OCI-LY1 (cell line): ENCODE results near the gene ANK3.

ENCODE experiments used
- H2AFZ ChIP-seq: fragments of 200-600 bp; sonication (generic), shearing (Covaris generic); 2 replicates; pipeline ENCODE4 v1.6.0; 2014; ENCODE audit warnings: antibody characterized with exemption, mild to moderate bottlenecking, low read length
- H3F3A ChIP-seq: fragments of 200-600 bp; sonication (generic), shearing (Covaris generic); 2 replicates; pipeline ENCODE4 v1.6.0; 2014; ENCODE audit warnings: mild to moderate bottlenecking, antibody characterized with exemption, low read length, moderate library complexity; ENCODE audit not compliant: insufficient read depth
- H3K27ac ChIP-seq: fragments of 200-600 bp; sonication (generic); 2 replicates; pipeline ENCODE4 v1.5.1; 2014; ENCODE audit warnings: low read length, mixed run types, mild to moderate bottlenecking, low read depth; ENCODE audit not compliant: poor library complexity, severe bottlenecking
- H3K27me3 ChIP-seq: fragments of 200-600 bp; sonication (generic); 2 replicates; pipeline ENCODE4 v1.6.0; 2014; ENCODE audit warnings: antibody characterized with exemption, mild to moderate bottlenecking, low read length, moderate library complexity; ENCODE audit not compliant: insufficient read depth
- H3K36me3 ChIP-seq: fragments of 200-600 bp; sonication (generic); 2 replicates; pipeline ENCODE4 v1.6.1; 2014; ENCODE audit warnings: mild to moderate bottlenecking, antibody characterized with exemption, low read length, moderate library complexity, mixed read lengths; ENCODE audit not compliant: insufficient read depth
- H3K4me1 ChIP-seq: fragments of 200-600 bp; sonication (generic); 2 replicates; pipeline ENCODE4 v1.5.1; 2014; ENCODE audit warnings: mild to moderate bottlenecking, low read length, moderate library complexity; ENCODE audit not compliant: insufficient read depth, severe bottlenecking
- H3K4me2 ChIP-seq: fragments of 200-600 bp; sonication (generic), shearing (Covaris generic); 2 replicates; pipeline ENCODE4 v1.6.1; 2014; ENCODE audit warnings: low read length
- H3K4me3 ChIP-seq: fragments of 200-600 bp; sonication (generic); 2 replicates; pipeline ENCODE4 v1.5.1; 2014; ENCODE audit warnings: low read length, low read depth, mild to moderate bottlenecking, mixed read lengths; ENCODE audit not compliant: poor library complexity, severe bottlenecking
- H3K79me2 ChIP-seq: fragments of 200-600 bp; shearing (Covaris generic); 2 replicates; pipeline ENCODE4 v1.6.1; 2016; ENCODE audit warnings: mixed run types, low read length, mixed read lengths; ENCODE audit not compliant: insufficient read depth
- H3K9ac ChIP-seq: fragments of 200-600 bp; sonication (generic), shearing (Covaris generic); 2 replicates; pipeline ENCODE4 v1.6.1; 2014; ENCODE audit warnings: mild to moderate bottlenecking, low read length, mixed read lengths
- H3K9me2 ChIP-seq: fragments of 200-600 bp; sonication (generic), shearing (Covaris generic); 2 replicates; pipeline ENCODE4 v1.6.1; 2014; ENCODE audit warnings: low read depth, mild to moderate bottlenecking, low read length, mixed read lengths
- H3K9me3 ChIP-seq: fragments of 200-600 bp; shearing (Covaris generic); 2 replicates; pipeline ENCODE4 v1.6.1; 2014; ENCODE audit warnings: low read length, mixed read lengths
- H4K20me1 ChIP-seq: fragments of 200-600 bp; sonication (generic), shearing (Covaris generic); 2 replicates; pipeline ENCODE4 v1.6.0; 2016; ENCODE audit warnings: mild to moderate bottlenecking, low read length; ENCODE audit not compliant: insufficient read depth
- CTCF ChIP-seq: fragments of 200-600 bp; sonication (generic), shearing (Covaris generic); IDR thresholded peaks from 2 replicates; pipeline ENCODE4 v1.5.1; 2017; ENCODE audit warnings: mild to moderate bottlenecking, antibody characterized with exemption, low read length, moderate library complexity, mixed read lengths
- EZH2 ChIP-seq: fragments of 200-600 bp; sonication (generic), shearing (Covaris generic); IDR thresholded peaks from 2 replicates; pipeline ENCODE4 v1.8.0; 2017; ENCODE audit warnings: borderline replicate concordance, mixed run types, mild to moderate bottlenecking, antibody characterized with exemption, low read length, moderate library complexity, mixed read lengths

ANK3 gene

GRCh38 chr10:60422809-60423208 lies 33.1 kb upstream of the ANK3 start:
- Histone ChIP-seq H3K4me2 (no peak overlapping the region), H3K4me1 (peaks cover 29% of the 10 kb centered on the region), H3K9me3 (no peaks in the 10 kb centered on the region), H3K9ac (no peak overlapping the region), H3F3A (no peaks in the 10 kb centered on the region), H3K36me3 (no peaks in the 10 kb centered on the region), H3K4me3 (no peak overlapping the region), H3K27ac (no peak overlapping the region), H2AFZ (no peak overlapping the region), H4K20me1 (no peaks in the 10 kb centered on the region), H3K79me2 (no peaks in the 10 kb centered on the region), H3K9me2 (no peaks in the 10 kb centered on the region), H3K27me3 (no peaks in the 10 kb centered on the region)
- TF ChIP-seq EZH2 = no peak
- TF ChIP-seq CTCF = no peak

GRCh38 chr10:60420991-60421894 lies 31.6 kb upstream of the ANK3 start:
- H3K27ac ChIP-seq = no peak overlapping the region

GRCh38 chr10:60419249-60419648 lies 29.6 kb upstream of the ANK3 start:
- Histone ChIP-seq H3K27me3 (no peaks in the 10 kb centered on the region), H3K4me3 (no peak overlapping the region), H3K9me3 (no peaks in the 10 kb centered on the region), H3K9me2 (no peaks in the 10 kb centered on the region), H3K36me3 (no peaks in the 10 kb centered on the region), H3F3A (no peaks in the 10 kb centered on the region), H3K79me2 (no peaks in the 10 kb centered on the region), H3K4me2 (no peak overlapping the region), H2AFZ (no peak overlapping the region), H4K20me1 (no peaks in the 10 kb centered on the region), H3K9ac (no peak overlapping the region), H3K27ac (no peak overlapping the region), H3K4me1 (no peaks in the 10 kb centered on the region)
- no peak for TF ChIP-seq CTCF
- no peak for TF ChIP-seq EZH2

More at GRCh38 chr10:60420991-60421894, 31.6 kb upstream of the ANK3 start:
- Histone ChIP-seq H2AFZ (no peak overlapping the region), H3K9me2 (no peaks in the 10 kb centered on the region), H3K4me3 (no peak overlapping the region), H3K9me3 (no peaks in the 10 kb centered on the region), H4K20me1 (no peaks in the 10 kb centered on the region), H3K4me2 (no peak overlapping the region), H3F3A (no peaks in the 10 kb centered on the region), H3K36me3 (no peaks in the 10 kb centered on the region), H3K9ac (no peak overlapping the region), H3K4me1 (peaks cover 18% of the 10 kb centered on the region), H3K79me2 (no peaks in the 10 kb centered on the region), H3K27me3 (no peaks in the 10 kb centered on the region)
- TF ChIP-seq EZH2 = no peak
- TF ChIP-seq CTCF = no peak
